HCT116 (cell line): ENCODE data around the gene COMMD1. TPM values are rescaled to one million over a fixed set of nuclear protein-coding genes. Genes with fewer than 3 reads are reported as not detected.

Experiments
- ATAC-seq: fragments of 200-7000 bp; cut with Tn5 transposase; 2 replicates; pipeline ENCODE4 v1.9.1; 2020; ENCODE audit warnings: mild to moderate bottlenecking, moderate library complexity
- BruUV-seq: library from RNA; stranded (reverse); fragments of 400-500 nt; replicated peaks from 2 replicates; lab custom pipeline; 2021; lab: Mats Ljungman, UMichigan
- CTCF ChIA-PET: fragments of 300-600 bp; sonication (Branson Sonifier 250); formaldehyde crosslinking; loops from one replicate; lab custom pipeline; 2021; ENCODE audit warnings: antibody characterized with exemption; lab: Charles Lee
- POLR2A ChIA-PET: fragments of 300-600, 350-600 bp; sonication (Branson Sonifier 250); formaldehyde crosslinking; loops from one replicate; lab custom pipeline; 2021; ENCODE audit warnings: antibody characterized with exemption; lab: Charles Lee
- RAD21 ChIA-PET, 2 experiments: fragments of 300-600 bp; sonication (Branson Sonifier 250); formaldehyde crosslinking; loops; one replicate each; lab custom pipeline; 2023; ENCODE audit warnings: low total read pairs in 2 of 2; ENCODE audit not compliant: uncharacterized antibody in 2 of 2, unreplicated experiment in 2 of 2, low non-redundant PET in 1 of 2; lab: Charles Lee
- DNase-seq: peaks from one replicate; pipeline ENCODE4 v3.0.0-alpha.2; 2010; ENCODE audit warnings: low read depth, low spot score
- H2AFZ ChIP-seq: fragments of 200-600 bp; shearing (Covaris generic), sonication (generic); 2 replicates; pipeline ENCODE4 v1.6.1; 2017; ENCODE audit warnings: low read depth, mixed run types, mixed read lengths, antibody characterized with exemption, low read length; ENCODE audit not compliant: poor library complexity, severe bottlenecking
- H3K27ac ChIP-seq: 2 replicates; pipeline ENCODE4 v1.5.1; 2012; ENCODE audit warnings: low read depth, low read length
- H3K27me3 ChIP-seq: fragments of 200-600 bp; sonication (generic); 2 replicates; pipeline ENCODE4 v1.6.1; 2016; ENCODE audit warnings: mixed run types, low read length, mixed read lengths; ENCODE audit not compliant: insufficient read depth
- H3K36me3 ChIP-seq, 2 experiments: fragments of 200-500 bp in 1 of 2; fragments of 200-600 bp in 1 of 2; sonication (Bioruptor generic) in 1 of 2; sonication (generic) in 1 of 2; 2 replicates each; pipeline versions ENCODE4 v1.5.1 to v1.6.1; 2014 to 2016; ENCODE audit warnings: low read length in 2 of 2, inconsistent platforms in 1 of 2, mixed read lengths in 1 of 2, mixed run types in 1 of 2; ENCODE audit not compliant: insufficient read depth in 2 of 2, control insufficient read depth in 1 of 2
- H3K4me1 ChIP-seq, 2 experiments: fragments of 200-600 bp in 1 of 2; sonication (generic) in 1 of 2; 2 replicates each; pipeline versions ENCODE4 v1.5.1 to v1.6.1; 2012 to 2017; ENCODE audit warnings: low read length in 2 of 2, inconsistent platforms in 1 of 2, mild to moderate bottlenecking in 1 of 2, mixed read lengths in 1 of 2, mixed run types in 1 of 2, moderate library complexity in 1 of 2; ENCODE audit not compliant: insufficient read depth in 2 of 2, control insufficient read depth in 1 of 2
- H3K4me2 ChIP-seq: fragments of 200-600 bp; sonication (generic); 2 replicates; pipeline ENCODE4 v1.6.1; 2017; ENCODE audit warnings: mixed run types, low read length, mixed read lengths
- H3K4me3 ChIP-seq, 2 experiments: fragments of 200-600 bp in 1 of 2; sonication (generic) in 1 of 2; replicated peaks in 1 of 2; 2 replicates each; pipeline ENCODE4 v1.5.1; 2011 to 2016; ENCODE audit warnings: low read length in 2 of 2, control low read depth in 1 of 2, low read depth in 1 of 2, mild to moderate bottlenecking in 1 of 2, mixed read lengths in 1 of 2, mixed run types in 1 of 2
- H3K79me2 ChIP-seq: fragments of 200-600 bp; sonication (generic); 2 replicates; pipeline ENCODE4 v1.6.1; 2017; ENCODE audit warnings: mild to moderate bottlenecking, mixed run types, low read length, moderate library complexity, mixed read lengths; ENCODE audit not compliant: insufficient read depth
- H3K9ac ChIP-seq: fragments of 200-600 bp; sonication (generic); 2 replicates; pipeline ENCODE4 v1.6.1; 2016; ENCODE audit warnings: low read length, mixed read lengths
- H3K9me2 ChIP-seq: fragments of 200-600 bp; sonication (generic), shearing (Covaris generic); 2 replicates; pipeline ENCODE4 v1.6.1; 2017; ENCODE audit warnings: mixed run types, mild to moderate bottlenecking, moderate library complexity; ENCODE audit not compliant: insufficient read depth
- H3K9me3 ChIP-seq, 2 experiments: fragments of 200-500 bp in 1 of 2; fragments of 200-600 bp in 1 of 2; sonication (Bioruptor generic) in 1 of 2; sonication (generic) in 1 of 2; 2 replicates each; pipeline ENCODE4 v1.6.1; 2014 to 2017; ENCODE audit warnings: low read length in 2 of 2, mixed read lengths in 2 of 2, inconsistent platforms in 1 of 2, low read depth in 1 of 2, mild to moderate bottlenecking in 1 of 2, mixed run types in 1 of 2, moderate library complexity in 1 of 2; ENCODE audit not compliant: control insufficient read depth in 1 of 2, insufficient read depth in 1 of 2
- H4K20me1 ChIP-seq: fragments of 200-600 bp; sonication (generic), shearing (Covaris generic); 2 replicates; pipeline ENCODE4 v1.6.1; 2017; ENCODE audit warnings: mixed run types, mild to moderate bottlenecking, moderate library complexity; ENCODE audit not compliant: insufficient read depth
- CBX3 ChIP-seq: IDR thresholded peaks from 2 replicates; pipeline ENCODE4 v1.6.1; 2012; ENCODE audit warnings: low read depth
- CEBPB ChIP-seq: IDR thresholded peaks from 2 replicates; pipeline ENCODE4 v1.6.1; 2012; ENCODE audit warnings: low read depth
- CTCF ChIP-seq, 3 experiments: fragments of 200-600 bp in 1 of 3; sonication (generic) in 1 of 3; IDR thresholded peaks in 2 of 3; conservative IDR thresholded peaks in 1 of 3; 2 replicates each; pipeline ENCODE4 v1.5.1; 2012 to 2017; ENCODE audit warnings: low read depth in 2 of 3, low read length in 2 of 3, antibody characterized with exemption in 1 of 3, borderline replicate concordance in 1 of 3, control low read depth in 1 of 3, mild to moderate bottlenecking in 1 of 3, mixed read lengths in 1 of 3, mixed run types in 1 of 3, moderate library complexity in 1 of 3; ENCODE audit not compliant: insufficient read depth in 1 of 3
- EGR1 ChIP-seq: IDR thresholded peaks from 2 replicates; pipeline ENCODE4 v1.6.1; 2012; ENCODE audit warnings: low read depth
- ELF1 ChIP-seq: IDR thresholded peaks from 2 replicates; pipeline ENCODE4 v1.6.1; 2012; ENCODE audit warnings: low read depth, borderline replicate concordance
- EZH2phosphoT487 ChIP-seq: fragments of 200-600 bp; IDR thresholded peaks from 2 replicates; pipeline ENCODE4 v1.6.1; 2018; ENCODE audit warnings: antibody characterized with exemption, borderline replicate concordance
- FOSL1 ChIP-seq: IDR thresholded peaks from 2 replicates; pipeline ENCODE4 v1.6.1; 2012; ENCODE audit warnings: low read depth
- MAX ChIP-seq: IDR thresholded peaks from 2 replicates; pipeline ENCODE4 v1.6.1; 2012
- POLR2A ChIP-seq: IDR thresholded peaks from 2 replicates; pipeline ENCODE4 v1.7.0; 2011; ENCODE audit warnings: borderline replicate concordance; ENCODE audit not compliant: insufficient read depth, insufficient read length; ENCODE audit errors: extremely low read depth
- RAD21 ChIP-seq: IDR thresholded peaks from 2 replicates; pipeline ENCODE4 v1.6.1; 2012; ENCODE audit warnings: low read depth, mild to moderate bottlenecking
- SIN3A ChIP-seq: IDR thresholded peaks from 2 replicates; pipeline ENCODE4 v1.6.1; 2012; ENCODE audit warnings: low read depth
- SP1 ChIP-seq: IDR thresholded peaks from 2 replicates; pipeline ENCODE4 v1.6.1; 2012; ENCODE audit warnings: low read depth
- TCF7L2 ChIP-seq: IDR thresholded peaks from 2 replicates; pipeline ENCODE4 v1.7.0; 2011; ENCODE audit warnings: borderline replicate concordance, inconsistent platforms; ENCODE audit not compliant: insufficient read depth, insufficient read length; ENCODE audit errors: extremely low read depth
- YY1 ChIP-seq: IDR thresholded peaks from 2 replicates; pipeline ENCODE4 v1.6.1; 2011; ENCODE audit warnings: low read length, low read depth, moderate library complexity, mild to moderate bottlenecking; ENCODE audit not compliant: insufficient replicate concordance; ENCODE audit errors: extremely low read depth
- ZBTB33 ChIP-seq: IDR thresholded peaks from 2 replicates; pipeline ENCODE4 v1.6.1; 2011; ENCODE audit warnings: mild to moderate bottlenecking, low read length, moderate library complexity; ENCODE audit not compliant: insufficient replicate concordance; ENCODE audit errors: extremely low read depth
- ZFX ChIP-seq: fragments of 450-650 bp; IDR thresholded peaks from 2 replicates; pipeline ENCODE4 v1.6.1; 2017
- ZNF274 ChIP-seq: fragments of 200-500 bp; sonication (Bioruptor generic); IDR thresholded peaks from 2 replicates; pipeline ENCODE4 v1.6.1; 2014; ENCODE audit warnings: mild to moderate bottlenecking, low read depth, low read length, inconsistent platforms
- intact Hi-C: fragments of 100-400 bp; cut with micrococcal nuclease; formaldehyde crosslinking; loops from 2 replicates; pipeline ENCODE4 v1.10.0; 2022
- total RNA-seq: library from RNA; stranded (reverse); gene quantifications from one replicate; pipeline ENCODE4 v1.2.1, GENCODE V29; 2021; ENCODE audit not compliant: unreplicated experiment

COMMD1 gene
- total RNA-seq, 1 experiment from 2014 or later: 16.1 TPM

GRCh38 chr2:62054916-62055450 lies 149.5 kb downstream of the COMMD1 start:
- ATAC-seq: no peak
- H3K9ac ChIP-seq: no peak overlapping the region
- H3K4me2 ChIP-seq: no peak overlapping the region
- ChIA-PET POLR2A (no interaction called here), RAD21 (no interaction called here), CTCF (no interaction called here)
- H4K20me1 ChIP-seq: no peaks in the 10 kb centered on the region
- no peaks in the 10 kb centered on the region for H3K36me3 ChIP-seq
- no peaks in the 10 kb centered on the region for H3K27me3 ChIP-seq
- no peak for DNase-seq
- H3K4me1 ChIP-seq: no peaks in the 10 kb centered on the region
- H3K4me3 ChIP-seq: no peak overlapping the region
- intact Hi-C loops: no loop called here
- no peak overlapping the region for H3K27ac ChIP-seq
- no peaks in the 10 kb centered on the region for H3K9me2 ChIP-seq
- no peak for TF ChIP-seq RAD21
- no peak for TF ChIP-seq SIN3A
- TF ChIP-seq SP1: no peak
- H3K9me3 ChIP-seq: no peaks in the 10 kb centered on the region
- H2AFZ ChIP-seq: no peak overlapping the region
- no TSS peak for BruUV-seq
- no peaks in the 10 kb centered on the region for H3K79me2 ChIP-seq

- no peaks in the 10 kb centered on the region for H3K27me3 ChIP-seq
- intact Hi-C loops: no loop called here
- RAD21 ChIA-PET: no interaction called here
- POLR2A ChIA-PET: no interaction called here
- DNase-seq (no peak), ATAC-seq (no peak)
- CTCF ChIA-PET: no interaction called here
- no peaks in the 10 kb centered on the region for H3K9me3 ChIP-seq
- no peak overlapping the region for H3K27ac ChIP-seq
- H3K4me3 ChIP-seq: no peak overlapping the region
- H3K36me3 ChIP-seq: no peaks in the 10 kb centered on the region
- H3K9me2 ChIP-seq: no peaks in the 10 kb centered on the region
- H3K79me2 ChIP-seq: no peaks in the 10 kb centered on the region
- no peaks in the 10 kb centered on the region for H4K20me1 ChIP-seq
- H3K4me1 ChIP-seq: no peaks in the 10 kb centered on the region
- no peak overlapping the region for H3K4me2 ChIP-seq
- BruUV-seq: no TSS peak
- H2AFZ ChIP-seq: no peak overlapping the region
- H3K9ac ChIP-seq: no peak overlapping the region
- TF ChIP-seq ZFX: no peak
- TF ChIP-seq CEBPB: no peak
- TF ChIP-seq EZH2phosphoT487: no peak
- TF ChIP-seq EGR1: no peak
- TF ChIP-seq TCF7L2: no peak
- TF ChIP-seq ELF1: no peak
- no peak for TF ChIP-seq POLR2A
- TF ChIP-seq YY1: no peak
- TF ChIP-seq SIN3A: no peak
- TF ChIP-seq RAD21: no peak
- no peak for TF ChIP-seq CBX3
- TF ChIP-seq FOSL1: no peak
- no peak for TF ChIP-seq ZBTB33
- no peak for TF ChIP-seq SP1
- TF ChIP-seq CTCF (IDR thresholded peaks at IDR 0.05 in 2 of 3, conservative IDR thresholded peaks at IDR 0.05 in 1 of 3; ENCODE audit: borderline replicate concordance in 1 of 3, insufficient read depth in 1 of 3, low read depth in 2 of 3, low read length in 2 of 3): no peak
- no peak for TF ChIP-seq ZNF274
- no peak for TF ChIP-seq MAX
Measured at GRCh38 chr2:62055724-62056336, 150.4 kb downstream of the COMMD1 start.
